Right lobe of liver (tissue), 4 donors: ENCODE data around the gene OGN.

ENCODE experiments used
- CTCF ChIP-seq, 4 donors: fragments of 200-600 bp in 3 of 4; fragments of 450-650 bp in 1 of 4; IDR thresholded peaks; one replicate each; pipeline versions ENCODE4 v1.5.1 to v1.8.0; 2016 to 2022; ENCODE audit warnings: antibody characterized with exemption in 4 of 4, mild to moderate bottlenecking in 2 of 4
- POLR2A ChIP-seq: fragments of 450-650 bp; IDR thresholded peaks from one replicate; pipeline ENCODE4 v1.6.1; 2017; ENCODE audit warnings: antibody characterized with exemption, mild to moderate bottlenecking
- donor health status: DM: no; HTN: no; CAD: no.
- donor health status: DM: no; HTN: no; CAD: no.
- donor health status: DM: no; HTN: yes; CAD: no.

DNA sequence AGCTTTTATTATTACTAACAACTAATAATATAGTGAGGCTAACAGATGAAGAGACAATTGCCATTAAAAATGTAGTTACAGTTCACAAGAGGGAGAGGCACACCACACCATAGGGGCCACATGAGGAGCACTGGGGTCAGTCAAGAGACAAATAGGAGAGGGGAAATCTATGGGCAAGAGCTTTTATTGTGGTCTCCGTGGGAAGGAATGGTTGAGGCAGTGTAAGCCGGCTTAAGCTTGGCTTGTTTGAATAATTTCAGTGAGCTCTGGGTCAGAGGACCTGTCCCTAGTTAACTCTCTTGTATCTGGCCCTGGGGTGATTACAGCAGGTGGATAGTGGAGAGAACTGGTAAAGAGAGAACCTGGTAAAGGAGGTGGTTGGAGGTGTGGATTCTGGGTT, 35.3 kb downstream of the OGN start:
- no peak for TF ChIP-seq POLR2A
- no peak for TF ChIP-seq CTCF (IDR thresholded peaks at IDR 0.05)
